Bronchial epithelial cell (primary cell): ENCODE data around the gene ACP5. TPM values are rescaled to one million over a fixed set of nuclear protein-coding genes. Genes with fewer than 3 reads are reported as not detected.
"Not testable (repeated sequence)": the region's sequence is repeated elsewhere in the genome, so short reads cannot be mapped to it uniquely, and the experiment has no call there.

Source experiments
- DNase-seq: peaks from one replicate; pipeline ENCODE4 v3.0.0-alpha.2; 2010; ENCODE audit warnings: low read depth
- FAIRE-seq: peaks from 2 replicates; lab custom pipeline; 2011; peaks lifted over from hg19 to GRCh38; lab: Jason Lieb, UNC
- H3K27me3 ChIP-seq: 2 replicates; pipeline ENCODE4 v1.5.1; 2011; ENCODE audit warnings: low read length; ENCODE audit not compliant: control insufficient read depth, insufficient read depth
- H3K36me3 ChIP-seq: 2 replicates; pipeline ENCODE4 v1.5.1; 2011; ENCODE audit warnings: low read length; ENCODE audit not compliant: control insufficient read depth, insufficient read depth
- H3K4me3 ChIP-seq: 2 replicates; pipeline ENCODE4 v1.5.1; 2011; ENCODE audit warnings: mild to moderate bottlenecking, low read depth, low read length, control low read depth
- total RNA-seq: library from RNA; depleted of rRNA; stranded (reverse); fragments of >200 nt; gene quantifications from 2 replicates; pipeline ENCODE4 v1.2.1, GENCODE V29; 2014
- TF ChIP-seq, protein P1 (sequence below): IDR thresholded peaks from 2 replicates; pipeline ENCODE4 v1.5.1; 2011; ENCODE audit warnings: mild to moderate bottlenecking, moderate library complexity, low read length, control low read depth, inconsistent platforms; ENCODE audit not compliant: insufficient read depth, severe bottlenecking

The ACP5 gene
- total RNA-seq, result 24.5 and 26.2 TPM in 2 replicates

DNA sequence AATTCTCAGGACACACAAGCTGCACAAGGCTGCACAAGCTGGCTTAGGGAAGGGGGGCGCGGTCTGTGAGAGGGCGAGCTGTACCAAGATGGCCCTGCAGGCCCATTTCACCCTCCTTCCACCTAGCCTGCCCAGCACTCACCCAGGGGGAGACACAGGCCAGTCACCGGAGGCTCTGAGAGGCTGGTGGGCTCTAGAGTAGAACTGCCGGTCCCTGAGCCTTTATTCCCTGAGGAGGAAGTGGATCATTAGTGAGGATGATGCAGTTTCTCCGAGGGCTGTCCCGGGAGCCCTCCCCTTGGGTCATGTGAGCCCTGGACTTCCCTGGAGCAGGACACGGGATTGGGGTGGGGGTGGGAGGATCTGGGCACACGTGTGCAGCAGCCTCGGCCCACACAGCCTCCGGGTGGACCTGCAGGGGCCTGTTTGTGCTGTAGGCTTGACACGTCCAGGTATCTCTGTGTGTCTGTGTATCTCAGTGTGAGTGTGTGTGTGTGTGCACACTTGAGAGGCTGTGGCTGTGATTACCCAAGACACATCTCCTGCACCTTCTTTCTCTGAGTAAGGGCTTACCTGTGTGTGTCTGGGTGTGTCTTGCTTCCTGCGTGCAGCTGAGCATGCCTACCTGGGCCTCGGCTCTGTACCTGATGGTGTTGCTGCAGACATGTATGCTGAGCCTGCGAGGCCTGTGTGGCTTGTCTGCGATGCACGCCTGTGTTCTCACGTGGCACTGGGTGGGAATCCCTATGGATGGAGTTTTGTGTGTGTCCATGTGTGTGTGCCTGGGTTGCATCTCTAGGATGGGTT is at the start of gene ACP5:
Gene ACP5, minus strand, starts transcription at position 195 of the 807 bp plus-strand sequence. CDS start 328 bp downstream, outside the sequence.
- H3K27me3 ChIP-seq, result no peaks in the 10 kb centered on the region
- H3K4me3 ChIP-seq, result peak within 1 kb of the TSS; percentile 32
- TF ChIP-seq, protein P1, sequence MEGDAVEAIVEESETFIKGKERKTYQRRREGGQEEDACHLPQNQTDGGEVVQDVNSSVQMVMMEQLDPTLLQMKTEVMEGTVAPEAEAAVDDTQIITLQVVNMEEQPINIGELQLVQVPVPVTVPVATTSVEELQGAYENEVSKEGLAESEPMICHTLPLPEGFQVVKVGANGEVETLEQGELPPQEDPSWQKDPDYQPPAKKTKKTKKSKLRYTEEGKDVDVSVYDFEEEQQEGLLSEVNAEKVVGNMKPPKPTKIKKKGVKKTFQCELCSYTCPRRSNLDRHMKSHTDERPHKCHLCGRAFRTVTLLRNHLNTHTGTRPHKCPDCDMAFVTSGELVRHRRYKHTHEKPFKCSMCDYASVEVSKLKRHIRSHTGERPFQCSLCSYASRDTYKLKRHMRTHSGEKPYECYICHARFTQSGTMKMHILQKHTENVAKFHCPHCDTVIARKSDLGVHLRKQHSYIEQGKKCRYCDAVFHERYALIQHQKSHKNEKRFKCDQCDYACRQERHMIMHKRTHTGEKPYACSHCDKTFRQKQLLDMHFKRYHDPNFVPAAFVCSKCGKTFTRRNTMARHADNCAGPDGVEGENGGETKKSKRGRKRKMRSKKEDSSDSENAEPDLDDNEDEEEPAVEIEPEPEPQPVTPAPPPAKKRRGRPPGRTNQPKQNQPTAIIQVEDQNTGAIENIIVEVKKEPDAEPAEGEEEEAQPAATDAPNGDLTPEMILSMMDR, result no peak
- DNase-seq (peak; percentile 62), FAIRE-seq (no peak)
- H3K36me3 ChIP-seq, result no peaks in the 10 kb centered on the region

DNA sequence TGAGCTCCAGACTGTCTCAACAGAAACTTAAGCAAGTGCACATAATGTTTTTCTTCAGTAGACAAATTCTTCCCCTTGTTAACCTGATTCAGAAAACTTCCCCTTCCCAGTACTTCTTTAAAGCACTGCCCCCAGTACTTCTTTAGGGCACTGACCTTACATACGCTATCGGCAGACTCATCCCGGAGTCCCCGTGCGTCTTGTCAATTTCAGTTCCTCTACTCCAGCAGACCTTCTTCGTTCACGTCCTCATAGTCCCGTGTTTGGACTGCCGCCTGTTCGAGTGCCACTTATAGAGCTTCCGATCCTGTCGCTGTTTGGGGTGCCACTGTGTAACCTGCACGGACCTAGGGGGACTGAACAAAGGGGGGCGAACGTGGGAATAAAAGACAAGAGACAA is 48.8 kb upstream of the ACP5 start:
- H3K27me3 ChIP-seq, result peaks cover 3% of the 10 kb centered on the region
- TF ChIP-seq, protein P1, result no peak
- no peaks in the 10 kb centered on the region for H3K36me3 ChIP-seq
- no peak overlapping the region for H3K4me3 ChIP-seq
- FAIRE-seq (no peak), DNase-seq (no peak)

DNA sequence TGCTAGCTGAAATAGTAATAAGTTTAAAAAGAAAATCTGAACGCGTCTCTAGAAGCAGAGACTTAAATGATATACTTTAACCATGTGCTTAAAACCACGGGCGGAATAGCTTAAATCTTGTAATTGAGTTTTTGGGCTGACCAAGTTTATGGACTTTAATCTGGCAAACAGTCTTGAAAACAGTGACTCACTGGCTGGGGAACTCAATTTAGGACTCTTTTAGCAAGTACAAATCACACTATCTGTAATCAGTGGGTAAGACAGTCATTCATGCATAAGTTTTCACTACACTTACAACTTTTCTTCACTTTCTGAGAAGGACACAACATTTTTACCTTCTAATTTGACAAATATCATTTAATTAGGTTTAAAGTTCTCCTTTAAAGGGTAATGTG is 46.6 kb upstream of the ACP5 start:
- peak; percentile 50 for DNase-seq

DNA sequence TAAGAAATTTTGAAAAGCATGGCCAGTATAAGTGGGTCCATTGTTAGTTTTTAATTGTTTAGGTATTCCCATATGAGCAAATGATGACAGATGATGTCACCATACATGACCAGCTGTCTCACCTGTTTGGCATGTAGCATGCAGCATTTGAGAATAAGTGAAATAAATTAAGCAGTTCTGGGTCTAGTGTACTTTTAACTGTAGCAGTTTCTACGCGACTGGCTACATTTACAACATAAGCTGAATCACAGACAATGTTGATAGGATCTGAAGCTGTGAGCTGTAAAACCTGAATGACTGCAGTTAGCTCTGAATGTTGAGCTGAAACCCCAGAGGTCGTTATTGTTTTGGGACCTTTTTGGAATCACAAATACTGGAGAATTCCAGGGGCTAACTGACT is 45.0 kb upstream of the ACP5 start:
- H3K4me3 ChIP-seq, H3K27me3 ChIP-seq, FAIRE-seq, H3K36me3 ChIP-seq: not testable (repeated sequence)
- peak; percentile 48 for DNase-seq

More for the DNA sequence above, 46.6 kb upstream of the ACP5 start:
- TF ChIP-seq, protein P1, result no peak
- Histone ChIP-seq H3K27me3 (no peaks in the 10 kb centered on the region), H3K4me3 (no peak overlapping the region), H3K36me3 (no peaks in the 10 kb centered on the region)
- FAIRE-seq, result no peak

DNA sequence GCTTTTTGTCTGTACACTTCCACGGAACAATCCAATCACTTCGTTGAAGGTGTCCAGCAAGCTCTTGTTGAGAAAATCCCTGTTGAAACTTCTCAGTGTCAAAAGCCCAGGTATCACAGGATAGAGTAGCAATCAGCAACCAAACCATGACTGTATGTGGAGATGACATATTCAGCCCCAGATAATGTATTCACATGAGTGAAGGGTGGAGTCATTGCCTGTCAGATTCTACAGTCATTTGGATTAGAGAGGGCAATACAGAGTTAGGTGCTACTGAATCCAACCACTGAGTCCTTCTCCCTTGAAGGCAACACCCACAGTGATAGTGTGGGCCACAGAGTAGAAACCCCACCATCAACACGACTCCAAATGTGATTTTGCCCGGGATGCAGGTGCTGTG is 43.1 kb upstream of the ACP5 start:
- DNase-seq, result no peak
- Histone ChIP-seq H3K36me3 (peaks cover 10% of the 10 kb centered on the region), H3K4me3 (no peak overlapping the region), H3K27me3 (no peaks in the 10 kb centered on the region)
- TF ChIP-seq, protein P1, result no peak
- no peak for FAIRE-seq

DNA sequence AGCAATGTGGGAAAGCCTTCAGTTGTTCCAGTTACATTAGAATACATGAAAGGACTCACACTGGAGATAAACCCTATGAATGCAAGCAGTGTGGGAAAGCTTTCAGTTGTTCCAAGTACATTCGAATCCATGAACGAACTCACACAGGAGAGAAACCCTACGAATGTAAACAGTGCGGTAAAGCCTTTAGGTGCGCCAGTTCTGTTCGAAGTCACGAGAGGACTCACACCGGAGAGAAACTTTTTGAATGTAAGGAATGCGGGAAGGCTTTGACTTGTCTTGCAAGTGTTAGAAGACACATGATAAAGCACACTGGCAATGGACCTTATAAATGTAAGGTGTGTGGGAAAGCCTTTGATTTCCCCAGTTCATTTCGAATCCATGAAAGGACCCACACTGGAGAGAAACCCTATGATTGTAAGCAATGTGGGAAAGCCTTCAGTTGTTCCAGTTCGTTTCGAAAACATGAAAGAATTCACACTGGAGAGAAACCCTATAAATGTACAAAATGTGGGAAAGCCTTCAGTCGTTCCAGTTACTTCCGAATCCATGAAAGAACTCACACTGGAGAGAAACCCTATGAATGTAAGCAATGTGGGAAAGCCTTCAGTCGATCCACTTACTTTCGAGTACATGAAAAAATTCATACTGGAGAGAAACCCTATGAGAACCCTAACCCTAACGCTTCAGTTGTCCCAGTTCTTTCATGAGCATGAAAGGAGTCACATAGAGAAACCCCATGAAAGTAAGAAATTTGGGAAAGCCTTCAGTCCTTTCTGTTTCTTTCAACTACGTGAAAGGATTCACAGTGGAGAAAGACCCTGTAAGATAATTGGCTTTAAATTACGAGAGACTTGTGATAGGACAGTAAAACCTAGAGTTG is 40.0 kb upstream of the ACP5 start:
- no peaks in the 10 kb centered on the region for H3K27me3 ChIP-seq
- H3K4me3 ChIP-seq, result no peak overlapping the region
- DNase-seq (no peak), FAIRE-seq (peak; percentile 50)
- TF ChIP-seq, protein P1, result no peak
- peaks cover 12% of the 10 kb centered on the region for H3K36me3 ChIP-seq
